HG02588 (cell line): ENCODE results near the gene NFKBIA.
A peak's percentile ranks its signal among the peaks of the same experiment; 100 is the strongest.
"Not testable (repeated sequence)": the region's sequence is repeated elsewhere in the genome, so short reads cannot be mapped to it uniquely, and the experiment has no call there.

Experiments used
- ATAC-seq: cut with Tn5 transposase; IDR thresholded peaks from one replicate; pipeline ENCODE4 v1.9.1; 2021; ENCODE audit warnings: mild to moderate bottlenecking, moderate library complexity; ENCODE audit not compliant: unreplicated experiment

NFKBIA gene

DNA sequence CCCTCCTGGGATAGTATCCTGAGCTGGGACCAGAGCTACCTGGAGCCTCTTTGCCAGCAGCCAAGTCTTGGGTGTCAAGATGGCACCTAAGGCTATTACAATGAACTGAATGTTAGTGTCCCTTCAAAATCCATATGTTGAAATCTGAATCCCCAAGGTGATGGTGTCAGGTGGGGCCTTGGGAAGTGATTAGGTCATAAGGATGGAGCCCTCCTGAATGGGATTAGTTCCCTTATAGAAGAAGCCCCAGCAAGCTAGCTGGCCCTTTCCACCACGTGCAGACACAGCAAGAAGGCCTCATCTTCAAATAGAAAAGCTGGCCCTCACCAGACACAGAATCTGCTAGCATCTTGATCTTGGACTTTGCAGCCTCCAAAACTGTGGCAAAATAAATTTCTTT lies 12.4 kb downstream of the NFKBIA start:
- ATAC-seq: no peak

DNA sequence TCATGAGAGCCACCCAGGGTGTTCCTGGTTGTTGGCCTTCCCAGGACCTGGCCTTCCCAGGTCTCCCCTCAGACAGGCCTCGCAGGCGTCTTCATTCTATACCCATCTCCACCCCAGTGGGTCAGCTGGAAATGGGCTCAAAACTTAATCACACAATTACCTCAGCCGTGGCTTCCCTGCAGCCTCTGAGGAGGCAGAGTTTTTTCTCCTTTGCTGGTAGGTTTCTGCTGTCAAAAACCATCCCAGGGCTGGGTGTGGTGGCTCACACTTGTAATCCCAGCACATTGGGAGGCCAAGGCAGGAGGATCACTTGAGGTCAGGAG lies 13.2 kb downstream of the NFKBIA start:
- ATAC-seq: no peak

DNA sequence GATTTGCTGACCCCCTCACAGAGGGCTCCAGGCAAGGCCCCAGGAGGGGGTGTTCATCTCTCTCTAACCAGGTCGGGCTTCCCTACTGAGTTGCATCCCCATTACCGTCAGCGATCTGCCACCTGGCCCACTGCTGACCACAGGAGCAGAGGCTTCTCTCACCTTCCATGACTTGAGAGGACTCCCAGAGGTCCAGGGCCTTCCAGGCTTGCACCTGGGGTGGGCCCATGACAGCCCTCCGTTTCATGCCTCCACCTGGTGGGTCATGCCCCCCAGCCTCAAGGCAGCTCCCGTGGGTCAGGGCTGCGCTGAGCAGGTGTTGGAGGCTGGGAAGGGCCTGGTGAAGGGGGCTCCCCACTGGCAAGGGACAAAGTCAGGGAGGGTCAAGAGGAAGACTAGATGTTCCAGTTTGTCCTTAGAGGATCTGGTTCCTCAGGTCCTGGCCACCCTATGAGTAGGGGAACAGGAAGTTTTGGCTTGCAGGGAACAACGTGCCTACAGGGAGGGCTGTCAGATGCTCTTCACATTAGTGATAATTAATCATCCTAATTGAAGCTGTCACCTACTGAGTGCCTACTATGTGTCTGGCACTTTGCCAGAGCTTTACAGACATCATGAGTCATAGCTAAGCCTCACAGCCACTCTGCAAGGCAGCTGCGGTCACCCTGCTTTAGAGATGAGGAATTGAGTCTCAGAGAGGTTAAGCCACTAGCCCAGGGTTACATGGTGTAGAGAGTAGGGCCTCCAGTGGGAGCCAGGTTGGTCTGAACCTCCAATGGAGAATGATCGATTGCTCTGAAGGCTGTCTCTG lies 13.8 kb downstream of the NFKBIA start:
- ATAC-seq: peak; percentile 69

DNA sequence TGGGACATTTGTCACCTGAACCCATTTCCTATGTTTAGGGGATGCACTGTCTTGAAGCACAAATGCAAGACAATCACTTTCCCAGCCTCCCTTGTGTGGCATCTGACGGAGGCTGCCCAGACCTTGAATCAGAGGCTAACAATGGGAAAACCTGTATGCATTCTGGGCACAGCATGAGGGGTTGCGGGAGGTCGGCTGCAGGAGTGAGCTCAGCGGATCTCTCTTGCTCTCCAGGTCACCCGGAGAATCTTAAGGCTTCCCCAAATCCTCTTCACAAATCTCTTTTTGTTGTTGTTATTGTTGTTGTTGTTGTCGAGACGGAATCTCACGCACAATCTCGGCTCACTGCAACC lies 15.3 kb downstream of the NFKBIA start:
- ATAC-seq: no peak

DNA sequence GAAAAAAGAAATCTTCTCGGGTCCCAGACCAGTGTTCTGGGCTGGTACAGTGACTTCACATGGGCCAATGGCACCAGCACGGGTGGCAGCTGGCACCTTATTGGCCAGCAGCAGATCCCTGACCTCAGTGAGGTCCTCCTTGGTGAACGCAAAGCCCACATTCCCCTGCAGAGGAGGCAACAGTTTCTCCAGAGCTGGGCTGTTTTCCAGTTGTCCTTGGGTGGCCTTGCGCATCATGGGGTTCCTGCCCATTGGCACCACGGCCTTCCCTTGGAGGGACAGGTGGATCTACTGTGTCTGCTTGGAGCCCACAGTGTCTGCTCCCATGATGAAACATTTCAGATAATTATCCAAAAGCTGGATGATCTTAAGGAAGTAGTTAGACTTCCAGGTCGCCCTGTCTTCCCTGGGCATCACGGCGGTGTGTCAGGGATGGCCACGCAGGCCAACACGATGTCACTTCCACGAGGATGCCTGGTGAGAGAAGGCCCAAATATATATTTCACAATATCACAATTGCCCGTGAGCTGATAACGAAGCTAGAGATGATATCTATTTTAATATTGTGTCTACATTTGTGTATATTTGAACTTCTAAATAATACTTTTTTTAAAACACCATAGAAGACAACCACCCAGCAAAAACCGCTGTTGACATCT lies 15.8 kb downstream of the NFKBIA start:
- no peak for ATAC-seq

DNA sequence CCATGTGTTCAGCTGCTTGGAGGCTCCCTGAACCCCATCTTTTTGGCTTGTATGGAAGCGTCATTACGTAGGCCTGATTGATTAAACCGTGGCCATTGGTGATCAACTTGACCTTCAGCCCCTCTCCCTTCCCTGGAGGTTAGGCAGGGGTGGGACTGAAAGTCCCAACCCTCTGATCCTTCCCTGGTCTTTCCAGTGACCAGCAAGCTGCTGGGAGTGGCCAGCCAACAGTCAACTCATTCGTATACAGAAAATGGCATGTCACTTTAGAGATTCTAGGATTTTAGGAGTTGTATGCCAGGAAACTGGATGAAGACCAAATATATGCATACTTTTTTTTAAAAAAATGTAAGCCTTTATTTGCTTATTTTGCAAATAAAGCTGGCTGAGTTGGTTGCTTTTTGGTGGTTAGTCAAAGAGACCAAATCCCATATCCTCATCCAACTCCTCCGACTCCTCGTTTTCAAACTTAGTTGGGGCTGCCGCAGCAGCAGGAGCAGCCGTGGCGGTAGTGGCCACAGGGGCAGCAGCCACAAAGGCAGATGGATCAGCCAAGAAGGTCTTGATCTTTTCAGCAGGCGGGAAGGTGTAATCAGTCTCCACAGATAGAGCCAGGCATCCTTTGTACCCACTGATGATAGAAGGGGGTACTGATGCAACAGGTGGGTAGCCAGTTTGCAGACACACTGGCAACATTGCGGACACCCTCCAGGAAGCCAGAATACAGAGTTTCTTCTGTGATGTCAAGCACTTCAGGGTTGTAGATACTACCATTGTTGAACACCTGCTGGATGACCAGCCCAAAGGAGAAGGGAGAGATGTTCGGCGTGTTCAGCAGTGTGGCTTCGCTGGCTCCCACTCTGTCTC lies 16.6 kb downstream of the NFKBIA start:
- ATAC-seq: no peak

DNA sequence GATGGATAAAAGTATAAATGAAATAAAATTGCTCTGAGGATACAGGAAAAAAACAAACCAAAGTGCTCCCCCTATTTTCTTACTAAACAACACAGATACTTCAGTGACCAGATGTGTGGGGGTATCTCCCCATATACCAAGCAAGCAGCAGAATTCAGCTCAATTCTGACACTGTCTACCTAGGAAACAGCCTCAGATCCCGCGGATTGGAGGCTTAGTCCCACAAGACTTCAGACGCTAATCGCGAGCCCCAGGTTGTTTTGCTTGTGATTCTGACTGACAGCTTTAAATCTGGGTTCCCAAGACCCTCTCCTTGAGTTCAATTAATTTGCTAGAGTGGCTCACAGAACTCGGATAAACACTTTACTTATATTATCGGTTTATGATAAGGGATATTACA lies 17.3 kb downstream of the NFKBIA start:
- no peak for ATAC-seq

DNA sequence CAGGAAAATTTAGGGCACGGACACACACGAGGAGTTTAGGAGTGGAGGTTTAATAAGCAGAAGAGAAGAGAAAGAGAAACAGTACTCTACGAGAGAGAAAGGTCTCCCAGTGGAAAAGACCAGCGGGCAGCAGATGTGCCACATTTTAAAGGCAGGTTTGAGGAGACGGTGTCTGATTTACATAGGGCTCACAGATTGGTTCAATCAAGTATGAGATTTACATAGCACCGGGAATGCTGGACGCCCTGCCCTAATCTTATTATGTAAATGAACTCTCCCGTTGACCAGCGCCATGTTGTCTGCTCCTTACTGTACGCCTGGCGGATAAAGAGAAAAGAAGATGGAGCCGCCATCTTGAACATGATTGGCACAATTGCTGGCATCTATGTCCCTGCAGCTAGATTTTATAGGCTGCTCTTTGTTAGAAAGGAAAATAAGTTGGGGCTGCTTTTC lies 17.9 kb downstream of the NFKBIA start:
- ATAC-seq: no peak

DNA sequence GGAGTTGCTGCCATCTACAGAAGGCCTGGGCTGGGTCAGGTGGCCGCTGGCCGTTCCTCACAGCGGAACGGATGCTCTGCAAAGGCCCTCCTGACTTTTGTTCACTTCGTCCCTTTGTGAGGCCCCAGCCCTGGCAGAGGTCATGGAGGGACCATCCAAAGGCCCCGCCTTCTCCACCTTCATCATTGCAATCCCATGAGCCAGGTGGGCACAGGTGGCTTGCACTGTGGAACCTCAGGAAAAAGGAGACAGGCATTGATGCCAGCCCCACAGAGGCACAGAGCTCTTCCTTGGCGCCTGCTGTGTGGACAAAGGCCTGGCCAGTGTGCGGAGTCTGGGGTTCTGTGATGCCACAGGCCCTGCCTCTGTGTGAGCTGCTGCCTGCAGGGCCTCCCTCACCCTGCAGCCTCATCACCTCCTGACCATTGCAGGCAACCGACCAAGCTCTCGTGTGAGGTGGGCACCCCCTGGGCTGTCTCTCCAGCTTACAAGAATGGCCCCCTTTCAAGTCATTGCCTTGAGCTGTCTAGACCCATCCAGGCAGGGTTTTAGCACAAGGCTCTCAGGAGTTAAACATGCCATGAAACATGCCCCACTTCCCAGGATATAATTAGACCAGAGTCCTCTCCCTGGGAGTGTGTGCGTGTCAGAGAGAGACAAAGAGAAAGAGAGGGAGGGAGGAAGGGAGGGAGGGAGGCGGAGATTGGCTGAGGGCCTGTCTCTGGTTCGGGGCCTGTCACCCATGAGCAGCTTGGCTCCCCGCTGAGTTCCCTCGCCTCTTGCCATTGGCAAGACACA lies 19.3 kb downstream of the NFKBIA start:
- ATAC-seq: no peak

DNA sequence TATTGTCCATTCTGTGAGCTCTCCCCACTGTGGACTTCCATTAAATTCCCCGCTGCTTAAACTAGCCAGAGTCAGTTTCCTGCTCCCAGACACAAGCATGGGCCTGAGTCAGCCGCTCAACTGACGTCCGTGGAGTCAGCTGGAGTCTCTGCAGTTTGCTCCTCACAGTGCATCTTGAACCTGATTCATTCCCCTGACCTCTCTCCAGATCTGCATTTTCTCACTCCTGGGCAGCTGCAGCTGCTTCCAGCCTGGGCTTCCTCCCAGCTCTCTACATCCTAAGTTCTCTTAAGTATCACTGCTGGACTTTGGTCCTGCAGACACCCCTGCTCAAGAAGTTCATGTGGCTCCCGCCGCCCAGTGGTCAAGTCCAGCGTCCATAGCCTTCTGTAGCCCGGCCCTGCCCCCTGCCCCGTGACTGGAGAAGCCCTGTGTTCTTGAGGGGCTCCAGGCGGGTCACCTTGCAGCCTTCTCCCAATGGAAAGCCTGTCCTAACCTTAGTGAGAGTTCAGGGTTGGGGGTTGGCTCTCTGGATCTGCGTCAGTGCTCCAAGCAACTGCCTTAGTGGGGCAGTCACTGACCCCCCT lies 20.0 kb downstream of the NFKBIA start:
- no peak for ATAC-seq

DNA sequence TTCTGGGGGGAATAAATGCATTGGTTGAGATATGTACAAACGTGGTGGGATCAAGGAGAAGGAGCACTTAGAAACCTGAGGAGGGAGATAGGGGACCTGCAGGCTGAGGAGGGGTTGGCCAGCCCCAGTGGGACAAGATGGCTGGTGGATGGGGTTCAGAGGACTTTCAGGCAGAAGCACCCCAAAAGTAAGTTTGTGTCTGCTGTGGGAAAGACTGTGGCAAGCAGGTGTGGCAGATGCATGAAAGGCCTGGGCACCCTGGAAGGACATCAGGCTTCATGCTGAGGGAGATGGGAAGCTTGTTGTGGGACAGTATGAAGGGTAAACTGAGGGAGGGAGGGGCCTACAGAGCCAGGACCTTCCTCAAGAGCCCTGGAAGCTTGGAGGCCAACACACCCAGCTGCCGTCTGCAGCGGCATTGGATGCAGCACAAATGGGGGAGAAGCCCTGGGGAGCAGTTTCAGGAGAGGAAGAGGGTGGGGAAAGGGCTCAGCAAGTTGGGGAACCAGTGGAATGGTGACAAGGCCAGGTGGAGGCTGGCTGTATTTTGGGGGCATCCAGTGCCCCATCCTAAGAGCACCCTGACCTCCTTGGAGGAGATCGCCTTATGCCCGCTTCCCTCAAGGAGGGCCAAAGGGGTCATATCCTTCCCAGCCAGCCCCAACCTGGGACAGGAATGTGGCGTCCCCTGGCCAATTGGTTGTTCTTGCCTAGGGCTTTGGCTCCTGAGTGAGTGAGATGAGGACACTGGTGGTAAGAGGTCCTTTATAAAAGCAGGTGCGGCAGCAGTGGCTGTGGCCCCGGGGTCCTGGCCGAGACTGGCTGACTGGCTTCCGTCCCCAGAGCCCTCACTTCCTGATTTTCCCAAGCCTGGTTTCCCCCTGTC lies 20.7 kb downstream of the NFKBIA start:
- no peak for ATAC-seq

DNA sequence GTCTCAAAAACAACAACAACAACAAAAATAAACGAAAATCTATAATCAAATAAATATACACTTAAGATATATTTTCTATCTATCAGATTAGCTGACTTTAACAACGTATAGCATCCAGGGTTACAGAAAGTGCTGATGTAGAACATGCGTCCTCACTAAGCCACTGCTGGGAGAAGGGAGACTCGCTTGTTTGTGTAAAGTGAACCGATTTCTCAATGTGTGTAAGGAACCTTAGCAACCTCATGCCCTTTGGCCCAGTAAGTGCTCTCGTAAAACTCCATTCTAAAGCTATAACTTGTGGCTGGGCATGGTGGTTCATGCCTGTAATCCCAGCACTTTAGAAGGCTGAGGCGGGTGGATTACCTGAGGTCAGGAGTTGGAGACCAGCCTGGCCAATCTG lies 23.8 kb downstream of the NFKBIA start:
- ATAC-seq: no peak

DNA sequence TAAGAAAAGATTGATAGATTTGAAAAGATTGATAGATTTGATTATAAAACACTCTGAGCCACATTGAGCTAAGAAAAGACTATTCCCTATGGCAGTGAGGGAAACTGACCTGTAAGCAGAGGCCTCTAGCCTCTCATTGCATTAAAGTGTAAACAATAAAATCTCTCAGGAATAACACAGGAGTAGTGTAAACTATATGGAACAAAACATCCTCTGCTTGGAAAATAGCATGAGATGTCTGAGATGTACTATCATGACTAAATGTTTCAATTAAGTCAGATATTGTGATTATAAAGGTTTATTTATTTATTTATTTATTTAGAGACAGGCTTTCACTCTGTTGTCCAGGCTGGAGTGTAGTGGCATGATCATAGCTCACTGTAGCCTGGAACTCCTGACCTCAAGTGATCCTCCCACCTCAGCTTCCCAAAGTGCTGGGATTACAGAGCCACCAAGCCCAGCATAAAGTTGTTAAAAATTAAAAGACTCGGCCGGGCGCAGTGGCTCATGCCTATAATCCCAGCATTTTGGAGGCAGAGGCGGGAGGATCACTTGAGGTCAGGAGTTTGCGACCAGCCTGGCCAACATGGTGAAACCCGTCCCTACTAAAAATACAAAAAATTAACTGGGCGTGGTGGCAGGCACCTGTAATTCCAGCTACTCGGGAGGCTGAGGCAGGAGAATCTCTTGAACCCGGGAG lies 25.2 kb downstream of the NFKBIA start:
- not testable (repeated sequence) for ATAC-seq

DNA sequence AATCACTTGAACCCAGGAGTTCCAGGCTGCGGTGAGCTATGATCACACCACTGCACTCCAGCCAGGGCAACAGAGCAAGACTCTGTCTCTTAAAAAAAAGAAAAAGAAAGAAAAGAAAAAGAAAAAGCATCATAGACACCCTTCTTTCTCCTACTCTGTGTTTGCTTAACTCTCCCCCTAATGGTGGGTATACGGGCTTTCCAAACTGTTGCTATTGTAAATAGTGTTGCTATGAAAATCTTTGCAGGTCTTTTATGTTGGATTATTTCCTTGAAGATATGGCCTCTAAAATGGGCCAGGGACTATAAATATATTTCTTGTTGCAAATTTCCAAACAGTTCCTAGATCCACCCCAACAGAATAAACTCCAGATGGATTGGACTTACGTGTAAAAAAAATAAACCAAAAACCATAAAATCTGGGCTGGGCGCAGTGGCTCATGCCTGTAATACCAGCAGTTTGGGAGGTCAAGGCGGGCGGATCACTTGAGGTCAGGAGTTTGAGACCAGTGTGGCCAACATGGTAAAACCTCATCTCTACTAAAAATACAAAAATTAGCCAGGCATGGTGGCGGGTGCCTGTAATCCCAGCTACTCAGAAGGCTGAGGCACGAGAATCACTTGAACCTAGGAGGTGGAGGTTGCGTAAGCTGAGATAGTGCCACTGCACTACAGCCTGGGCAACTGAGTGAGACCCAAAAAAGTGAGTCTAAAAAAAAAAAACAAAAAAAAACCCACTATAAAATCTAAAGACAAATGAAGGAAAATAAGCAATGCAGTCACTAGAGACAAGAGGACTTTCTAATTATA lies 25.9 kb downstream of the NFKBIA start:
- no peak for ATAC-seq

DNA sequence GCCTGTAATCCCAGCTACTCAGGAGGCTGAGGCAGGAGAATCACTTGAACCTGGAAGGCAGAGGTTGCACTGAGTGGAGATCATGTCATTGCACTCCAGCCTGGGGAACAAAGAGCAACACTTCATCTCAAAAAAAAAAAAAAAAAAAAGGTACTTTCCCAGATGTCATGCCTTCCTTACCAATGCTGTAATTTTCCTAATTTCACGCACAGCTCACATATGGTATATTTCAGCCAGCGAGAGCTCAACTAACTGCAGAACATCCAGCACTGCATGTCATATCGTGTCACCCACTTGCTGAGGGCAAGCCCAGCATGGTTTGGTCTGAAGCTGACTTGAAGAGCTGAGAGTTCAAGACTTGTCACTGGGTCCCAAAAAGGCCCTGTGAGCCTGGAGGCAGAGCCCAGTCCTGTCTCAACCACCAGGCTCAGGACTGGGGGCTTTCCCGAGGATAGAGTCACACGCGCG lies 29.0 kb downstream of the NFKBIA start:
- no peak for ATAC-seq

DNA sequence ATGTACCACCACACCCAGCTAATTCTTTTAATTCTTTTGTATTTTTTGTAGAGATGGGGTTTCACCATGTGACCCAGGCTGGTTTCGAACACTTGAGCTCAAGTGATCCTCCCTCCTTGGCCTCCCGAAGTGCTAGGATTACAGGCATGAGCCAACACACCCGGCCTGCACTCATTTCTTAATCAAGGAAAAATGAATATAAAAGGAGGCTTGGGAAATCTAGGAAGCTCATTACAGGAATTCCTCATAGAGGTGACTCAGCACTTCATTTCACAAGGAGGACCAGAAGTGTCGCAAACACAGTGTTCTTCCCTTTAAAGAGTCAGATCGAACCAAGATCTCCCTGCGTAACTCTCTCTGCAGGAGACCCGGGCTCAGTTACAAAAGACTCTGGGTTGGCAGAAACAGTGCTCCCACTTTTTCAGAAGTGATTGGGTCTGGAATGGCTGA lies 30.3 kb downstream of the NFKBIA start:
- no peak for ATAC-seq

DNA sequence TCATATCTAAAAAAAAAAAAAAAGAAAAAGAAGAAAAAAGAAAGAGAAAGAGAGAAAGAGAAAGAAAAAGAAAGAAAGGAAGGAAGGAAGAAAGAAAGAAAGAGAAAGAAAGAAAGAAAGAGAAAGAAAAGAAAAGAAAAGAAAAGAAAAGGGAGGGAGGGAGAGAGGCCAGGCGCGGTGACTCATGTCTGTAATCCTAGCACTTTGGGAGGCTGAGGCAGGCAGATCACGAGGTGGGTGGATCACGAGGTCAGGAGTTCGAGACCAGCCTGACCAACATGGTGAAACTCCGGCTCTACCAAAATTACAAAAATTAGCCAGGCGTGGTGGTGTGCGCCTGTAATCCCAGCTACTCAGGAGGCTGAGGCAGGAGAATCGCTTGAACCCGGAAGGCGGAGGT lies 31.3 kb downstream of the NFKBIA start:
- not testable (repeated sequence) for ATAC-seq

DNA sequence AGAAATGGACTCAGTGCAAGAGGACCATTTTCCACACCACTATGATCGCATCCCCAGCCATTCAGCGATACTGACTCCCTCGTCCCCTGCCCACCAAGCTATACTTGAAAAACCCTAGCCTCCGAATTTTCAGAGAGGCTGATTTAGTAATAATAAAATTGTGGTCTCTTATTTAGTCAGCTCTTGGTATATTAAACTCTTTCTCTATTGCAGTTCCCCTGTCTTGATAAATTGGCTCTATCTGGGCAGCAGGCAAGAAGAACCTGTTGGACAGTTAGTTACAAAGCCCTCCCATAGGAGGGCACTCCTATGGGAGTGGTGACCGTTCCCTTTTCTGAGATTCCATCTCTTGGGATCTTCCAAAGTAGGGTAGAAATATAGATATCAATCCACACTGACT lies 33.6 kb downstream of the NFKBIA start:
- ATAC-seq: no peak
